Esophagus muscularis mucosa (tissue), 4 donors: Measurements from ENCODE around the gene SLC16A11. TPM values are rescaled to one million over a fixed set of nuclear protein-coding genes. Genes with fewer than 3 reads are reported as not detected.
A peak's percentile ranks its signal among the peaks of the same experiment; 100 is the strongest.

Experiments
- DNase-seq: peaks from one replicate; pipeline ENCODE4 v3.0.0-alpha.2; 2017; ENCODE audit errors: extremely low spot score
- H3K27ac ChIP-seq, 4 donors: fragments of 200-600 bp; sonication (generic); replicated peaks in 1 of 4; 1 replicate in 3 of 4; 2 replicates in 1 of 4; pipeline ENCODE4 v1.5.1; 2016 to 2019; ENCODE audit warnings: mild to moderate bottlenecking in 1 of 4
- H3K27me3 ChIP-seq, 4 donors: fragments of 200-600 bp; sonication (generic); one replicate each; pipeline versions ENCODE4 v1.5.1 to v1.6.0; 2016 to 2019
- H3K36me3 ChIP-seq, 4 donors: fragments of 200-600 bp; sonication (generic); one replicate each; pipeline ENCODE4 v1.5.1; 2016 to 2019
- H3K4me1 ChIP-seq, 4 donors: fragments of 200-600 bp; sonication (generic); one replicate each; pipeline ENCODE4 v1.5.1; 2016 to 2019
- H3K4me3 ChIP-seq, 4 donors: fragments of 200-600 bp; sonication (generic); 1 replicate in 2 of 4; 2 replicates in 2 of 4; pipeline ENCODE4 v1.5.1; 2016 to 2019; ENCODE audit warnings: mild to moderate bottlenecking in 4 of 4, moderate library complexity in 1 of 4
- H3K9me3 ChIP-seq, 4 donors: fragments of 200-600 bp; sonication (generic); 1 replicate in 3 of 4; 2 replicates in 1 of 4; pipeline ENCODE4 v1.5.1; 2016 to 2019
- EP300 ChIP-seq: sonication (generic); formaldehyde crosslinking; IDR thresholded peaks from one replicate; pipeline ENCODE4 v1.6.1; 2017; ENCODE audit warnings: antibody characterized with exemption
- POLR2A ChIP-seq: fragments of 450-650 bp; IDR thresholded peaks from one replicate; pipeline ENCODE4 v1.6.1; 2017; ENCODE audit warnings: antibody characterized with exemption, moderate library complexity, mild to moderate bottlenecking, low read depth
- POLR2AphosphoS5 ChIP-seq, 2 donors: sonication (generic); formaldehyde crosslinking; IDR thresholded peaks; one replicate each; pipeline ENCODE4 v1.6.1; 2017; ENCODE audit warnings: antibody characterized with exemption in 2 of 2
- WGBS: methylation state at CpG from one replicate; pipeline ENCODE4 v1.1.5; 2018; 5-methylcytosine and 5-hydroxymethylcytosine counted together
- intact Hi-C: fragments of 100-400 bp; cut with DNase I; formaldehyde crosslinking; loops from one replicate; pipeline ENCODE4 v1.15.1; 2023
- total RNA-seq, 4 donors: library from RNA; depleted of rRNA; stranded (reverse); fragments of >200 nt; gene quantifications; one replicate each; pipeline versions ENCODE4 v1.1.0 to v1.2.1, GENCODE V29; 2016
- TF ChIP-seq, protein P1 (sequence below), 3 experiments: fragments of 200-600 bp in 2 of 3; fragments of 450-650 bp in 1 of 3; sonication (generic) in 2 of 3; IDR thresholded peaks; one replicate each; pipeline ENCODE4 v1.5.1; 2017 to 2019; ENCODE audit warnings: antibody characterized with exemption in 3 of 3, mild to moderate bottlenecking in 2 of 3, moderate library complexity in 1 of 3

Gene SLC16A11
- total RNA-seq, 4 donors from 2014 or later = 0.17 to 0.99 (median 0.26) TPM; not detected in 1

DNA sequence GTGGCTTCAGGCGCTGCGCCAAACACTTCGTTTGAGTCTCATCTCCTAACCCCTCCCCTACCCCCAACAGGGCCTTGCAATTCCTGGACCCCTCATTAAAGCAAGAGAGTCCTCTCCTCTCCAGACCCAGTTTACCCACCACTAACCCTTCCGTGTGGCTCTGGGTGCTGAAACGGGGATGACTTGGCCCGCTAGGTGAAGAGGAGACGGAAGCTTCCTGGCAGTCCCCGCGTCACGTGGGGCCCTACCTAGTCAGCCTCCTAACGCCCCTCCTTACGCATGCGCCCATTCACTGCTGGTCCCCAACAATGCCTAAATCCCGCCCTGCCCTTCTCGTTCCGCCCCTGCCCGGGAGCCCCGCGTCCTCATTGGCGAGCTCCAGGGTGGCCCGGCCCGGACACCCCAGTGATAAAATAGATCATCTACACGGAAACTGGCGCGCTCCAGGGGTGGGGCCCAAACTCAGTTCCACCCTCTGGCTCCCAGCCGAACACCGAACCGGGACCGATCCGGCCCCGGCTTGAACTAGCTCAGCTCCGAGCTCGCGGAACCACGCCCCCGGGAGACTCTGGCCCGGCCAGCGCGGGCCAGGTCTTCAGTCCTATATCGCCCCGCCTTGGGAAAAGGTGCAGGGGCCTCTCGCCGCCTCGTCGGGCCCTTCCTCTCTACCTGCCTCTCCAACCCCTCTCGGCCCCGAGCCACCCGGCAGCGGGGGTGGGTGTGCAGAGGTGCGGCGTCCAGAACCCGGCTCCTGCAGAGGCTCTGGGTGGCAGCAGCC lies 8.1 kb downstream of the SLC16A11 start, which contains the start of gene SLC16A13:
TSS of gene SLC16A13 (plus strand) at position 425 of the 778 bp plus-strand sequence. CDS start 368 bp downstream, outside the sequence.
- WGBS = 3% methylated on average over 25 of the region's 52 CpGs
- Histone ChIP-seq H3K27me3 (peaks cover 0 to 13% (median 0%) of the 10 kb centered on the region in 4 donors), H3K27ac (peak within 1 kb of the TSS; percentile 72 to 82 (median 77)), H3K4me3 (peak within 1 kb of the TSS; percentile 52 to 63 (median 59)), H3K4me1 (peaks cover 13 to 23% (median 20%) of the 10 kb centered on the region in 4 donors), H3K9me3 (no peaks in the 10 kb centered on the region), H3K36me3 (peaks cover 0 to 8% (median 0%) of the 10 kb centered on the region in 4 donors)
- intact Hi-C loops = no loop called here
- TF ChIP-seq POLR2A (peak; percentile 6), POLR2AphosphoS5 (IDR thresholded peaks at IDR 0.05) (peak; percentile 83), EP300 (no peak)
- TF ChIP-seq, protein P1, sequence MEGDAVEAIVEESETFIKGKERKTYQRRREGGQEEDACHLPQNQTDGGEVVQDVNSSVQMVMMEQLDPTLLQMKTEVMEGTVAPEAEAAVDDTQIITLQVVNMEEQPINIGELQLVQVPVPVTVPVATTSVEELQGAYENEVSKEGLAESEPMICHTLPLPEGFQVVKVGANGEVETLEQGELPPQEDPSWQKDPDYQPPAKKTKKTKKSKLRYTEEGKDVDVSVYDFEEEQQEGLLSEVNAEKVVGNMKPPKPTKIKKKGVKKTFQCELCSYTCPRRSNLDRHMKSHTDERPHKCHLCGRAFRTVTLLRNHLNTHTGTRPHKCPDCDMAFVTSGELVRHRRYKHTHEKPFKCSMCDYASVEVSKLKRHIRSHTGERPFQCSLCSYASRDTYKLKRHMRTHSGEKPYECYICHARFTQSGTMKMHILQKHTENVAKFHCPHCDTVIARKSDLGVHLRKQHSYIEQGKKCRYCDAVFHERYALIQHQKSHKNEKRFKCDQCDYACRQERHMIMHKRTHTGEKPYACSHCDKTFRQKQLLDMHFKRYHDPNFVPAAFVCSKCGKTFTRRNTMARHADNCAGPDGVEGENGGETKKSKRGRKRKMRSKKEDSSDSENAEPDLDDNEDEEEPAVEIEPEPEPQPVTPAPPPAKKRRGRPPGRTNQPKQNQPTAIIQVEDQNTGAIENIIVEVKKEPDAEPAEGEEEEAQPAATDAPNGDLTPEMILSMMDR (IDR thresholded peaks at IDR 0.05) = no peak
- peak; percentile 98 for DNase-seq

DNA sequence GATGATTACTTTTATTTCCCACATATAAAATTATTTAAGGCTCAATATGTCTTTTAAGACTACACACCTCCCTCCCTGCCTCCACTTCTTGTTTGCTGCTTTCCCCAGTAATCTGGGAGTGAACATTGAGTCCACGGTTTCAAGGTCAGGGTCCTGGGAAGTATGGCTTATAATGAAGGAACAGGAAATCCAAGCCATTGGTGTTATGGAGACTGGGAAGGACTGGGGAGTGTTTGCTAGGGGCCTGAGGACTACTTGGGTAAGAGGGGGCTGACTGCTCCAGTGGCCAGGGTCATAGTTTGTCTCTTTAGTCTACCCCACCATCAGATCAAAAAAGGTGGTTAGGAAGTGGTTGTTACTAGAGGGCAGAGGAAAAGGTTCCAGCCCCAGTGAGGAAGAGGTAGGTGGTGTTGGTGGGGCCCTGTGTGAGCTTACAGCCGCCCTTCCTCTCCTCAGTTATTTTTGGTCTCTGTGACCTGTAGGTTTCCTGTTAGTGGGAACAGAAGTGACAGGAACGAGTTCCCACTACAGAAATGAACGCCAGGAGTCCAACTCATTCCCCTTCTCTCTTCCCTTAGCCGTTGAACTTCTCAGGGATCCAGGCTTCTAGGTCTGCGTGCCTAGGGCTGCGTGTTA lies 8.8 kb downstream of the SLC16A11 start:
- DNase-seq = no peak
- no peak for TF ChIP-seq POLR2A
- TF ChIP-seq, protein P1 (IDR thresholded peaks at IDR 0.05) = no peak
- H3K27me3 ChIP-seq = peaks cover 0 to 13% (median 0%) of the 10 kb centered on the region in 4 donors
- intact Hi-C loops = no loop called here
- H3K27ac ChIP-seq = peak overlapping the region; percentile 72 to 82 (median 77)
- no peaks in the 10 kb centered on the region for H3K9me3 ChIP-seq
- WGBS = 18% methylated on average over 7 of the region's 7 CpGs
- peaks cover 13 to 23% (median 21%) of the 10 kb centered on the region in 4 donors for H3K4me1 ChIP-seq
- peaks cover 0 to 8% (median 0%) of the 10 kb centered on the region in 4 donors for H3K36me3 ChIP-seq
- H3K4me3 ChIP-seq = peak overlapping the region; percentile 52 to 63 (median 59)

DNA sequence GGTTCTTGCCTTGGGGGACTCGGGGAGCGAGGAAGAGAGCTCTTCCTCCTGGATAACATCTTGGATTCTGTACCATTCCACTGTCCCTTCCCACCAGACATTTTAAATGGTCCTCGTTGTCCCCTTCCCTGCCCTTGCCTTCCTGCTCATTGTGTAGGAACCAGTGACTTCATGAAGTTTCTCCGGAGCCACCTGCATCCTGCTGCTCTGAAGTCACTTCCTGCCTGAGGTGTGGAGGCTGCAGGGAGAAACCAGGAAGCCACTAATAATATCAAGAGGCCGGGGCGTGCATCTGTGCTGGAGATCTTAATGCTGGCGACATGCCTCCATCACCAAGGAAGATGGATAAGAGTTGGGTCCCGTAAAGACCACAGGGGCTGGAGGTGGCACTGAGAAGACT lies 14.2 kb downstream of the SLC16A11 start:
- no peaks in the 10 kb centered on the region for H3K9me3 ChIP-seq
- WGBS = 61% methylated on average over 8 of the region's 8 CpGs
- peak overlapping the region; percentile 10 to 54 (median 48) for H3K27ac ChIP-seq
- TF ChIP-seq, protein P1 (IDR thresholded peaks at IDR 0.05) = no peak
- TF ChIP-seq EP300 (no peak), POLR2AphosphoS5 (IDR thresholded peaks at IDR 0.05) (peak; percentile 56 to 81)
- intact Hi-C loops = no loop called here
- peaks cover 5 to 22% (median 15%) of the 10 kb centered on the region in 4 donors for H3K4me1 ChIP-seq
- peaks cover 0 to 14% (median 0%) of the 10 kb centered on the region in 4 donors for H3K27me3 ChIP-seq
- H3K36me3 ChIP-seq = peaks cover 0 to 25% (median 0%) of the 10 kb centered on the region in 4 donors
- no peak overlapping the region for H3K4me3 ChIP-seq
- no peak for DNase-seq

DNA sequence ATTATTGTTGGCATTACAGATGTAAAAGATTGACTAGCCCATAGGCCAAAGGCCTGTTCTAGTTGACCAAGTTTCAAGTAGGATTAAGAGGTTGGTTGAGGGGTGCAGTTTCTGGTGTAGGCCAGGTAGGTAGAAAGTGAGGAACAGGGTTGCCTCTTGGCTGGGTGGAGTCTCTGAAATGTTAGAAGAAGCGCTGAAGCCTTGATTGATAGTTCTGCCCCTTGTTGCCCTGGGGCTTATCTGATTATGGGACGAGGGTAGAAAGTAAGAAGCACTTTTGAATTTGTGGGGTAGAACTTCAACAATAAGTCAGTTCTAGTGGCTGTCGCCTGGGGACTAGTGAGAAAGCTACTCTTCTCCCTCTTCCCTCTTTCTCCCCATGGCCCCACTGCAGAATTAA lies 14.8 kb downstream of the SLC16A11 start:
- Histone ChIP-seq H3K27me3 (peaks cover 0 to 14% (median 0%) of the 10 kb centered on the region in 4 donors), H3K9me3 (no peaks in the 10 kb centered on the region), H3K4me3 (no peak overlapping the region), H3K4me1 (peaks cover 8 to 24% (median 15%) of the 10 kb centered on the region in 4 donors), H3K27ac (peak overlapping the region; percentile 10 to 54 (median 48)), H3K36me3 (peaks cover 0 to 27% (median 0%) of the 10 kb centered on the region in 4 donors)
- TF ChIP-seq, protein P1 (IDR thresholded peaks at IDR 0.05) = no peak
- TF ChIP-seq POLR2A (no peak), POLR2AphosphoS5 (IDR thresholded peaks at IDR 0.05) (no peak), EP300 (no peak)
- no peak for DNase-seq
- intact Hi-C loops = no loop called here
- 72% methylated on average over 3 of the region's 3 CpGs for WGBS
